Endothelial cell of umbilical vein (primary cell): ENCODE data around the gene DEPDC5. TPM values are rescaled to one million over a fixed set of nuclear protein-coding genes. Genes with fewer than 3 reads are reported as not detected.

Source experiments
- BruUV-seq: library from RNA; stranded (reverse); fragments of 400-500 nt; replicated peaks from 2 replicates; lab custom pipeline; 2021; lab: Mats Ljungman, UMichigan
- CTCF ChIA-PET: fragments of 300-600, 350-600 bp; sonication (Branson Sonifier 250); formaldehyde crosslinking; loops from one replicate; lab custom pipeline; 2021; ENCODE audit warnings: antibody characterized with exemption, inconsistent platforms; lab: Charles Lee
- POLR2A ChIA-PET: fragments of 300-600, 350-600 bp; sonication (Branson Sonifier 250); formaldehyde crosslinking; loops from one replicate; lab custom pipeline; 2021; ENCODE audit warnings: antibody characterized with exemption, inconsistent platforms; lab: Charles Lee
- DNase-seq: peaks from one replicate; pipeline ENCODE4 v3.0.0-alpha.2; 2011; ENCODE audit warnings: low read depth, low spot score
- FAIRE-seq: peaks from 2 replicates; lab custom pipeline; 2011; peaks lifted over from hg19 to GRCh38; lab: Jason Lieb, UNC
- H2AFZ ChIP-seq: 2 replicates; pipeline ENCODE4 v1.6.0; 2012; ENCODE audit warnings: low read depth, low read length, control low read depth, inconsistent platforms
- H3K27ac ChIP-seq: 2 replicates; pipeline ENCODE4 v1.5.1; 2011; ENCODE audit warnings: low read depth, mild to moderate bottlenecking, control low read depth, low read length, moderate library complexity; ENCODE audit not compliant: insufficient read depth
- H3K27me3 ChIP-seq, 2 experiments: 2 replicates each; pipeline versions ENCODE4 v1.6.0 to v1.6.1; 2011; ENCODE audit warnings: low read length in 2 of 2, mixed read lengths in 1 of 2; ENCODE audit not compliant: control insufficient read depth in 2 of 2, insufficient read depth in 2 of 2
- H3K36me3 ChIP-seq, 2 experiments: 2 replicates in 1 of 2; 3 replicates in 1 of 2; pipeline ENCODE4 v1.5.1; 2011; ENCODE audit warnings: low read length in 2 of 2, mild to moderate bottlenecking in 1 of 2, moderate library complexity in 1 of 2; ENCODE audit not compliant: control insufficient read depth in 2 of 2, insufficient read depth in 2 of 2; ENCODE audit errors: extremely low read depth in 1 of 2
- H3K4me1 ChIP-seq: 3 replicates; pipeline ENCODE4 v1.5.1; 2011; ENCODE audit warnings: mild to moderate bottlenecking, low read length; ENCODE audit not compliant: control insufficient read depth, insufficient read depth; ENCODE audit errors: extremely low read depth
- H3K4me2 ChIP-seq: 2 replicates; pipeline ENCODE4 v1.6.1; 2011; ENCODE audit warnings: low read length, control low read depth, mixed read lengths; ENCODE audit not compliant: insufficient read depth
- H3K4me3 ChIP-seq, 3 experiments: fragments of 200-600 bp in 1 of 3; sonication (generic), shearing (Covaris generic) in 1 of 3; replicated peaks in 1 of 3; 2 replicates each; pipeline ENCODE4 v1.5.1; 2011 to 2016; ENCODE audit warnings: control low read depth in 3 of 3, low read length in 3 of 3, mild to moderate bottlenecking in 2 of 3, inconsistent platforms in 1 of 3, low read depth in 1 of 3, moderate library complexity in 1 of 3; ENCODE audit not compliant: insufficient read depth in 1 of 3
- H3K79me2 ChIP-seq: 2 replicates; pipeline ENCODE4 v1.6.0; 2012; ENCODE audit warnings: low read length, inconsistent platforms; ENCODE audit not compliant: control insufficient read depth, insufficient read depth
- H3K9ac ChIP-seq: replicated peaks from 2 replicates; pipeline ENCODE3; 2011; ENCODE audit warnings: low read length, control low read depth; ENCODE audit not compliant: insufficient read depth; ENCODE audit errors: extremely low read depth
- H3K9me1 ChIP-seq: replicated peaks from 3 replicates; pipeline ENCODE4 v1.6.0; 2011; ENCODE audit warnings: mild to moderate bottlenecking, low read length; ENCODE audit not compliant: control insufficient read depth, insufficient read depth; ENCODE audit errors: extremely low read depth
- H3K9me3 ChIP-seq: replicated peaks from 2 replicates; pipeline ENCODE4 v1.5.1; 2012; ENCODE audit warnings: low read length, inconsistent platforms; ENCODE audit not compliant: control insufficient read depth, insufficient read depth
- H4K20me1 ChIP-seq: replicated peaks from 2 replicates; pipeline ENCODE3; 2011; ENCODE audit warnings: mild to moderate bottlenecking, low read length; ENCODE audit not compliant: control insufficient read depth, insufficient read depth; ENCODE audit errors: extremely low read depth
- EZH2 ChIP-seq: IDR thresholded peaks from 2 replicates; pipeline ENCODE4 v1.6.1; 2012; ENCODE audit warnings: borderline replicate concordance, low read depth, mild to moderate bottlenecking, moderate library complexity, low read length, inconsistent platforms; ENCODE audit not compliant: severe bottlenecking
- FOS ChIP-seq: IDR thresholded peaks from 2 replicates; pipeline ENCODE4 v1.6.1; 2011; ENCODE audit warnings: mild to moderate bottlenecking, low read length, moderate library complexity, borderline replicate concordance; ENCODE audit not compliant: insufficient read depth
- GATA2 ChIP-seq: IDR thresholded peaks from 2 replicates; pipeline ENCODE4 v1.7.0; 2011; ENCODE audit warnings: low read depth, mild to moderate bottlenecking, moderate library complexity, mixed read lengths, low read length; ENCODE audit not compliant: insufficient read length, insufficient read depth
- JUN ChIP-seq: IDR thresholded peaks from 2 replicates; pipeline ENCODE4 v1.6.1; 2011; ENCODE audit warnings: borderline replicate concordance, low read depth; ENCODE audit not compliant: insufficient read length, insufficient read depth
- MAX ChIP-seq: IDR thresholded peaks from 2 replicates; pipeline ENCODE4 v1.6.1; 2011; ENCODE audit not compliant: insufficient read depth, insufficient read length
- MYC ChIP-seq: IDR thresholded peaks from one replicate; pipeline ENCODE4 v1.6.1; 2011; ENCODE audit warnings: mild to moderate bottlenecking, low read depth, low read length
- POLR2A ChIP-seq: IDR thresholded peaks from 2 replicates; pipeline ENCODE4 v1.6.1; 2012; ENCODE audit warnings: low read depth, mild to moderate bottlenecking, control low read depth, low read length
- POLR2AphosphoS5 ChIP-seq: IDR thresholded peaks from 2 replicates; pipeline ENCODE4 v1.6.1; 2012; ENCODE audit warnings: low read depth, mild to moderate bottlenecking, control low read depth, low read length, moderate library complexity; ENCODE audit not compliant: insufficient read depth
- dilution Hi-C: fragments of 300-500 bp; cut with MboI; formaldehyde crosslinking; loops from one replicate; pipeline ENCODE4 v1.15.0; 2019; ENCODE audit warnings: low sequenced_read_pairs; ENCODE audit not compliant: extremely low pct_ligation_motif_present
- intact Hi-C: fragments of 100-400 bp; cut with micrococcal nuclease; formaldehyde crosslinking; loops from one replicate; pipeline ENCODE4 v1.10.0; 2022
- polyA plus RNA-seq, 4 experiments: library from polyadenylated mRNA; depleted of rRNA in 3 of 4; stranded (reverse) in 3 of 4; unstranded in 1 of 4; fragments of >200 nt; gene quantifications; 2 replicates each; pipeline versions ENCODE4 v1.2.1 to v1.2.3, GENCODE V29; 2011 to 2012; ENCODE audit warnings: missing spikeins in 1 of 4
- total RNA-seq: library from RNA; stranded (reverse); gene quantifications from 2 replicates; pipeline ENCODE4 v1.2.3, GENCODE V29; 2021
- TF ChIP-seq, protein P1 (sequence below), 2 donors: IDR thresholded peaks; 1 replicate in 1 of 2; 2 replicates in 1 of 2; pipeline ENCODE4 v1.5.1; 2011; ENCODE audit warnings: low read length in 2 of 2, mild to moderate bottlenecking in 2 of 2, moderate library complexity in 2 of 2, control low read depth in 1 of 2, inconsistent platforms in 1 of 2, low read depth in 1 of 2; ENCODE audit not compliant: insufficient read depth in 1 of 2; ENCODE audit errors: extremely low read depth in 1 of 2

Gene DEPDC5
- total and polyA plus RNA-seq, 2 donors (not counting 3 experiments of a cell fraction or from before 2014, with no cell fraction given): 13.1 to 36.6 TPM

DNA sequence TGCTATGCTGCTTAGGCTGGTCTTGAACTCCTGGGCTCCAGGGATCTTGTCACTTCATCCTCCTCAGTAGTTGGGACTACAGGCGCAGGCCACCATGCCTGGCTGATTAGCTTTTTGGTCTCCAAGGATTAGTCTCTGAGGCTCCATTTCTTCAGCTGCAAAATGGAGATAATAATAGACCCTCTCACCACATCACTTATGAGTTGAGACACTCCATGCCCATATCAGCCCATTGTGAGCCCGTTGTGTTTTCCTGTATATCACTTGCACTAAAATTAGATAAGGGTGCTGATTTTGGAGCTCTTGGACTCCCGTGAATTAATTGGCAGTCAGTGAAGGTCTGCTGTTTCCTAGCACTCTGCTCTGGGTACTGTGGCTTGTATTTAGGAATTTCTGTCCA, 36.0 kb downstream of the DEPDC5 start:
- no peaks in the 10 kb centered on the region for H4K20me1 ChIP-seq
- no peak overlapping the region for H3K9ac ChIP-seq
- dilution Hi-C loops (no loop called here), intact Hi-C loops (no loop called here)
- H3K4me2 ChIP-seq: no peak overlapping the region
- no peak for FAIRE-seq
- no peak overlapping the region for H2AFZ ChIP-seq
- no peak overlapping the region for H3K27ac ChIP-seq
- ChIA-PET POLR2A (no interaction called here), CTCF (no interaction called here)
- no peaks in the 10 kb centered on the region for H3K9me1 ChIP-seq
- no TSS peak for BruUV-seq
- no peaks in the 10 kb centered on the region for H3K9me3 ChIP-seq
- H3K79me2 ChIP-seq: no peaks in the 10 kb centered on the region
- no peak for DNase-seq
- no peak overlapping the region for H3K4me3 ChIP-seq
- no peaks in the 10 kb centered on the region for H3K27me3 ChIP-seq
- H3K4me1 ChIP-seq: no peaks in the 10 kb centered on the region
- H3K36me3 ChIP-seq: no peaks in the 10 kb centered on the region
- TF ChIP-seq EZH2 (no peak), POLR2A (no peak), MYC (no peak), MAX (no peak), GATA2 (no peak), POLR2AphosphoS5 (no peak), JUN (no peak), FOS (no peak)
- TF ChIP-seq, protein P1, sequence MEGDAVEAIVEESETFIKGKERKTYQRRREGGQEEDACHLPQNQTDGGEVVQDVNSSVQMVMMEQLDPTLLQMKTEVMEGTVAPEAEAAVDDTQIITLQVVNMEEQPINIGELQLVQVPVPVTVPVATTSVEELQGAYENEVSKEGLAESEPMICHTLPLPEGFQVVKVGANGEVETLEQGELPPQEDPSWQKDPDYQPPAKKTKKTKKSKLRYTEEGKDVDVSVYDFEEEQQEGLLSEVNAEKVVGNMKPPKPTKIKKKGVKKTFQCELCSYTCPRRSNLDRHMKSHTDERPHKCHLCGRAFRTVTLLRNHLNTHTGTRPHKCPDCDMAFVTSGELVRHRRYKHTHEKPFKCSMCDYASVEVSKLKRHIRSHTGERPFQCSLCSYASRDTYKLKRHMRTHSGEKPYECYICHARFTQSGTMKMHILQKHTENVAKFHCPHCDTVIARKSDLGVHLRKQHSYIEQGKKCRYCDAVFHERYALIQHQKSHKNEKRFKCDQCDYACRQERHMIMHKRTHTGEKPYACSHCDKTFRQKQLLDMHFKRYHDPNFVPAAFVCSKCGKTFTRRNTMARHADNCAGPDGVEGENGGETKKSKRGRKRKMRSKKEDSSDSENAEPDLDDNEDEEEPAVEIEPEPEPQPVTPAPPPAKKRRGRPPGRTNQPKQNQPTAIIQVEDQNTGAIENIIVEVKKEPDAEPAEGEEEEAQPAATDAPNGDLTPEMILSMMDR (IDR thresholded peaks at IDR 0.05; ENCODE audit: extremely low read depth in 1 of 2, insufficient read depth in 1 of 2, low read depth in 1 of 2, low read length in 2 of 2): no peak
